ENCODE measurements around the gene KLHL24. TPM values are rescaled to one million over a fixed set of nuclear protein-coding genes. Genes with fewer than 3 reads are reported as not detected.

The KLHL24 gene
- total RNA-seq, 1 experiment from 2014 or later: 59.1 TPM

DNA sequence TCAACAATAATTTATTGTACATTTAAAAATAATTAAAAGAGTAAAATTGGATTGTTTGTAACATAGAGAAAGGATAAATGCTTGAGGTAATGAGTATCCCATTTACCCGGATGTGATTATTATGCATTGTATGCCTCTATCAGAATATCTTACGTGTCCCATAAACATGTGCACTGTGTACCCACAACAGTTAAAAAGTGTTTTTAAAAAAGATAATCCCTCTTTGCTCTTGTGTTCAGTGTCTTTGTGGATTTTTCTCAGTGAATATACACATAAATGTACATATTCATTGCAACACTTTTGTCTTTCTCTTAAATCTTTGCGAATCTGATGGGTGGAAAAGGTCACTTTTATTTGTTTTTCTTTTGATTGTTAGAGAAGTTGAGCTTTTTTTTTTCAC, 82.6 kb downstream of the KLHL24 start:
- H3K36me3 ChIP-seq (ENCODE audit: low read depth): peaks cover 26% of the 10 kb centered on the region; the same call in 1 of the 2 replicates
- no peaks in the 10 kb centered on the region for H3K9me2 ChIP-seq (ENCODE audit: insufficient read depth)
- TF ChIP-seq, protein P1, sequence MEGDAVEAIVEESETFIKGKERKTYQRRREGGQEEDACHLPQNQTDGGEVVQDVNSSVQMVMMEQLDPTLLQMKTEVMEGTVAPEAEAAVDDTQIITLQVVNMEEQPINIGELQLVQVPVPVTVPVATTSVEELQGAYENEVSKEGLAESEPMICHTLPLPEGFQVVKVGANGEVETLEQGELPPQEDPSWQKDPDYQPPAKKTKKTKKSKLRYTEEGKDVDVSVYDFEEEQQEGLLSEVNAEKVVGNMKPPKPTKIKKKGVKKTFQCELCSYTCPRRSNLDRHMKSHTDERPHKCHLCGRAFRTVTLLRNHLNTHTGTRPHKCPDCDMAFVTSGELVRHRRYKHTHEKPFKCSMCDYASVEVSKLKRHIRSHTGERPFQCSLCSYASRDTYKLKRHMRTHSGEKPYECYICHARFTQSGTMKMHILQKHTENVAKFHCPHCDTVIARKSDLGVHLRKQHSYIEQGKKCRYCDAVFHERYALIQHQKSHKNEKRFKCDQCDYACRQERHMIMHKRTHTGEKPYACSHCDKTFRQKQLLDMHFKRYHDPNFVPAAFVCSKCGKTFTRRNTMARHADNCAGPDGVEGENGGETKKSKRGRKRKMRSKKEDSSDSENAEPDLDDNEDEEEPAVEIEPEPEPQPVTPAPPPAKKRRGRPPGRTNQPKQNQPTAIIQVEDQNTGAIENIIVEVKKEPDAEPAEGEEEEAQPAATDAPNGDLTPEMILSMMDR (conservative IDR thresholded peaks at IDR 0.05): no peak
- no peak for TF ChIP-seq EZH2 (IDR thresholded peaks at IDR 0.05; ENCODE audit: low read depth)
- POLR2A ChIA-PET (ENCODE audit: unreplicated experiment): interaction anchor here (0.5 kb wide), 1 partner anchor 552 kb away, joined by 5 read pairs; no protein-coding TSS in a partner anchor
- BruUV-seq (replicated peaks): no TSS peak
- no peaks in the 10 kb centered on the region for H3K9me3 ChIP-seq (ENCODE audit: insufficient read depth, low read depth)
- peaks cover 11% of the 10 kb centered on the region; the same call in 1 of the 2 replicates for H4K20me1 ChIP-seq (ENCODE audit: insufficient read depth)
- H3K4me1 ChIP-seq (replicated peaks; ENCODE audit: insufficient read depth): no peaks in the 10 kb centered on the region
- no peak overlapping the region for H3K4me2 ChIP-seq
- intact Hi-C loops (cut with micrococcal nuclease; ENCODE audit: unreplicated experiment): no loop called here
- H3F3A ChIP-seq (ENCODE audit: insufficient read depth, low read depth): no peaks in the 10 kb centered on the region
- no peak overlapping the region for H2AFZ ChIP-seq
- no peak overlapping the region for H3K4me3 ChIP-seq
- CTCF ChIA-PET: interaction anchor here (0.6 kb wide), 1 partner anchor 267 kb away, joined by 3 read pairs; no protein-coding TSS in a partner anchor
- H3K27me3 ChIP-seq (ENCODE audit: insufficient read depth, low read depth): no peaks in the 10 kb centered on the region
- no peak overlapping the region for H3K27ac ChIP-seq
- no peak for DNase-seq
- peaks cover 8% of the 10 kb centered on the region; the same call in 1 of the 2 replicates for H3K79me2 ChIP-seq (ENCODE audit: low read depth)

DNA sequence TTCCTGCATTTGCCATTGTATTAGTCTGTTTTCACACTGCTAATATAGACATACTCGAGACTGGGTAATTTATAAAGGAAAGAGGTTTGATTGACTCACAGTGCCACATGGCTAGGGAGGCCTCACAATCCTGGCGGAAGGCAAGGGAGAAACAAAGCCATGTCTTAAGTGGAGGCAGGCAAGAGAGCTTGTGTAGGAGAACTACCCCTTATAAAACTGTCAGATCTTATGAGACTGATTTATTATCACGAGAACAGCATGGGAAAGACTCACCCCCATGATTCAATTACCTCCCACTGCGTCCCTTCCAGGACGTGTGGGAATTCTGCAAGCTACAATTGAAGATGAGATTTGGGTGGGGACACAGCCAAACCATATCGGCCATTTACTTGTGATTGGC, 90.0 kb downstream of the KLHL24 start:
- no peak overlapping the region for H3K27ac ChIP-seq
- intact Hi-C loops (cut with micrococcal nuclease; ENCODE audit: unreplicated experiment): no loop called here
- no peak overlapping the region for H3K4me2 ChIP-seq
- H4K20me1 ChIP-seq (ENCODE audit: insufficient read depth): no peaks in the 10 kb centered on the region
- H3K79me2 ChIP-seq (ENCODE audit: low read depth): no peaks in the 10 kb centered on the region
- ChIA-PET POLR2A (ENCODE audit: unreplicated experiment) (no interaction called here), CTCF (no interaction called here)
- H3F3A ChIP-seq (ENCODE audit: insufficient read depth, low read depth): 0 out of 2 replicates have a peak, but pooled peaks cover 3% of the 10 kb centered on the region
- H3K4me1 ChIP-seq (replicated peaks; ENCODE audit: insufficient read depth): no peaks in the 10 kb centered on the region
- no peaks in the 10 kb centered on the region for H3K27me3 ChIP-seq (ENCODE audit: insufficient read depth, low read depth)
- no peaks in the 10 kb centered on the region for H3K9me3 ChIP-seq (ENCODE audit: insufficient read depth, low read depth)
- no peak overlapping the region for H3K4me3 ChIP-seq
- DNase-seq: no peak
- TF ChIP-seq, protein P1 (conservative IDR thresholded peaks at IDR 0.05): no peak
- TF ChIP-seq EZH2 (IDR thresholded peaks at IDR 0.05; ENCODE audit: low read depth): no peak
- BruUV-seq (replicated peaks): no TSS peak
- no peaks in the 10 kb centered on the region for H3K9me2 ChIP-seq (ENCODE audit: insufficient read depth)
- peaks cover 40% of the 10 kb centered on the region for H3K36me3 ChIP-seq (ENCODE audit: low read depth)
- H2AFZ ChIP-seq: no peak overlapping the region

DNA sequence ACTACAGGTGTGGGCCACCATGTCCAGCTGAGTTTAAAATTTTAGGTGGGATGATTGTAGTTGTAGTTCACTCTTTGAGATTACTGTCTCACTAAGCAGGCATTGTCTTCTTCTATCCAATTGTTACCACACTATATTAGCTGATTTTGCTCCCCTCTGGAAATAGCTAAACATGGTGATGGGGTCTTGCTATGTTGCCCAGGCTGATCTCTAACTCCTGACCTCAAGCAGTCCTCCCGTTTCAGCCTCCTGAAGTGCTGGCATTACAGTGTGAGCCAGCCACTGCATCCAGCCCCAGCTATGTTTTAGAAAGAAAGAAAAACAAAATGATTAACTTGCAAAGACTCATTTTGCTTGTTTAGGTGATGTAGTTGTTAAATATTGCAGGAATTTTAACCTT, 92.8 kb downstream of the KLHL24 start:
- Histone ChIP-seq H3K27me3 (ENCODE audit: insufficient read depth, low read depth) (no peaks in the 10 kb centered on the region), H3K27ac (no peak overlapping the region), H2AFZ (no peak overlapping the region), H3K4me1 (replicated peaks; ENCODE audit: insufficient read depth) (no peaks in the 10 kb centered on the region), H4K20me1 (ENCODE audit: insufficient read depth) (no peaks in the 10 kb centered on the region), H3K4me2 (no peak overlapping the region), H3K36me3 (ENCODE audit: low read depth) (peaks cover 34% of the 10 kb centered on the region), H3K9me2 (ENCODE audit: insufficient read depth) (no peaks in the 10 kb centered on the region), H3K79me2 (ENCODE audit: low read depth) (no peaks in the 10 kb centered on the region), H3K4me3 (no peak overlapping the region), H3K9me3 (ENCODE audit: insufficient read depth, low read depth) (no peaks in the 10 kb centered on the region), H3F3A (ENCODE audit: insufficient read depth, low read depth) (0 out of 2 replicates have a peak, but pooled peaks cover 3% of the 10 kb centered on the region)
- ChIA-PET POLR2A (ENCODE audit: unreplicated experiment) (no interaction called here), CTCF (interaction anchor here (0.6 kb wide), 1 partner anchor 289 kb away, joined by 8 read pairs; the partner anchor contains the start of gene ABCC5)
- intact Hi-C loops (cut with micrococcal nuclease; ENCODE audit: unreplicated experiment): no loop called here
- BruUV-seq (replicated peaks): no TSS peak
- TF ChIP-seq EZH2 (IDR thresholded peaks at IDR 0.05; ENCODE audit: low read depth): no peak
- TF ChIP-seq, protein P1 (conservative IDR thresholded peaks at IDR 0.05): no peak
- no peak for DNase-seq
